A673 (cell line): ENCODE results near the gene MATN1. TPM values are rescaled to one million over a fixed set of nuclear protein-coding genes. Genes with fewer than 3 reads are reported as not detected.

Experiments used
- BruUV-seq: library from RNA; stranded (reverse); fragments of 400-500 nt; replicated peaks from 2 replicates; lab custom pipeline; 2021; lab: Mats Ljungman, UMichigan
- CTCF ChIA-PET: fragments of 300-600 bp; sonication (Branson Sonifier 250); formaldehyde crosslinking; loops from one replicate; lab custom pipeline; 2022; ENCODE audit warnings: antibody characterized with exemption; lab: Charles Lee
- POLR2A ChIA-PET: fragments of 300-600 bp; sonication (Branson Sonifier 250); formaldehyde crosslinking; loops from one replicate; lab custom pipeline; 2022; ENCODE audit warnings: antibody characterized with exemption; ENCODE audit not compliant: low non-redundant PET; lab: Charles Lee
- DNase-seq: peaks from one replicate; pipeline ENCODE4 v3.0.0-alpha.2; 2015; ENCODE audit warnings: low spot score
- H3K27ac ChIP-seq: fragments of 200-600 bp; sonication (generic); 2 replicates; pipeline ENCODE4 v1.5.1; 2016; ENCODE audit warnings: mixed run types, low read depth, mild to moderate bottlenecking, mixed read lengths, antibody characterized with exemption, low read length; ENCODE audit not compliant: poor library complexity, severe bottlenecking
- H3K27me3 ChIP-seq: fragments of 200-600 bp; sonication (generic); replicated peaks from 2 replicates; pipeline ENCODE4 v1.6.1; 2017; ENCODE audit warnings: mixed run types, low read depth, mild to moderate bottlenecking, mixed read lengths, antibody characterized with exemption, low read length; ENCODE audit not compliant: insufficient read depth, poor library complexity
- H3K36me3 ChIP-seq: fragments of 200-600 bp; sonication (generic); 2 replicates; pipeline ENCODE4 v1.6.1; 2016; ENCODE audit warnings: mixed run types, mild to moderate bottlenecking, mixed read lengths, antibody characterized with exemption, low read length; ENCODE audit not compliant: insufficient read depth, poor library complexity, severe bottlenecking
- H3K4me1 ChIP-seq: fragments of 200-600 bp; sonication (generic); 2 replicates; pipeline ENCODE4 v1.6.1; 2017; ENCODE audit warnings: mixed run types, mild to moderate bottlenecking, mixed read lengths, antibody characterized with exemption, low read length; ENCODE audit not compliant: insufficient read depth, poor library complexity, severe bottlenecking
- H3K4me3 ChIP-seq: fragments of 200-600 bp; sonication (generic); 2 replicates; pipeline ENCODE4 v1.5.1; 2016; ENCODE audit warnings: low read depth, mixed run types, mild to moderate bottlenecking, mixed read lengths, low read length; ENCODE audit not compliant: poor library complexity, severe bottlenecking
- H3K9me3 ChIP-seq: fragments of 200-600 bp; sonication (generic); 2 replicates; pipeline ENCODE4 v1.6.1; 2016; ENCODE audit warnings: mixed run types, low read depth, mild to moderate bottlenecking, mixed read lengths, antibody characterized with exemption, low read length; ENCODE audit not compliant: poor library complexity, severe bottlenecking
- EZH2 ChIP-seq: fragments of 200-600 bp; sonication (generic); IDR thresholded peaks from 2 replicates; pipeline ENCODE4 v1.6.1; 2017; ENCODE audit warnings: borderline replicate concordance, low read depth, mild to moderate bottlenecking, mixed read lengths, antibody characterized with exemption, low read length; ENCODE audit not compliant: poor library complexity, severe bottlenecking
- intact Hi-C: fragments of 100-400 bp; cut with micrococcal nuclease; formaldehyde crosslinking; loops from one replicate; pipeline ENCODE4 v1.10.0; 2022; ENCODE audit not compliant: unreplicated experiment
- total RNA-seq: library from RNA; stranded (reverse); gene quantifications from 2 replicates; pipeline ENCODE4 v1.2.3, GENCODE V29; 2021
- TF ChIP-seq, protein P1 (sequence below): fragments of 300-800, 200-600 bp; sonication (generic); conservative IDR thresholded peaks from 2 replicates; pipeline ENCODE4 v1.5.1; 2017; ENCODE audit warnings: low read depth, mild to moderate bottlenecking, antibody characterized with exemption, low read length, moderate library complexity, mixed read lengths

MATN1 gene
- total RNA-seq, 1 experiment from 2014 or later = not detected

DNA sequence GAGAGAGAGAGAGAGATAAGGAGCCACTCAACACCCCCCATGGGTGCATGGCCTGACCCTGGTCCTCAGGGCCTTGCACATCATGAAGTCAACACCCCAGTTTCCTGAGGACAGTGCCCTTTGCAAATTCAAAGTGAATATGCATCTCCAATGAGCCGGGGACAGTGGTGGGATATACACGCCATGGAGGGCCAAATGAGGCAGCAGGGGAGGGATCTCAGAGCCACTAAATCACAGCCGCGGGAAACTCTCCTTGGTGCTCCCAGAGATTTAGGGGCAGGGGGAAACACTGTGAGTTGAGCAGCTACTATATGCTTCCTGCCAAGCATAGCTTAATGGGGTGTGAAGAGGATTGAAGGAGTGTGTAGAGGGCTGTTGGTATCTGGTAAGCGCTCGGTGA is 35.5 kb downstream of the MATN1 start:
- intact Hi-C loops = no loop called here
- Histone ChIP-seq H3K4me1 (no peaks in the 10 kb centered on the region), H3K9me3 (no peaks in the 10 kb centered on the region), H3K27ac (no peak overlapping the region), H3K4me3 (no peak overlapping the region), H3K36me3 (no peaks in the 10 kb centered on the region), H3K27me3 (peaks cover 26% of the 10 kb centered on the region)
- BruUV-seq = no TSS peak
- DNase-seq = no peak
- no peak for TF ChIP-seq EZH2
- TF ChIP-seq, protein P1, sequence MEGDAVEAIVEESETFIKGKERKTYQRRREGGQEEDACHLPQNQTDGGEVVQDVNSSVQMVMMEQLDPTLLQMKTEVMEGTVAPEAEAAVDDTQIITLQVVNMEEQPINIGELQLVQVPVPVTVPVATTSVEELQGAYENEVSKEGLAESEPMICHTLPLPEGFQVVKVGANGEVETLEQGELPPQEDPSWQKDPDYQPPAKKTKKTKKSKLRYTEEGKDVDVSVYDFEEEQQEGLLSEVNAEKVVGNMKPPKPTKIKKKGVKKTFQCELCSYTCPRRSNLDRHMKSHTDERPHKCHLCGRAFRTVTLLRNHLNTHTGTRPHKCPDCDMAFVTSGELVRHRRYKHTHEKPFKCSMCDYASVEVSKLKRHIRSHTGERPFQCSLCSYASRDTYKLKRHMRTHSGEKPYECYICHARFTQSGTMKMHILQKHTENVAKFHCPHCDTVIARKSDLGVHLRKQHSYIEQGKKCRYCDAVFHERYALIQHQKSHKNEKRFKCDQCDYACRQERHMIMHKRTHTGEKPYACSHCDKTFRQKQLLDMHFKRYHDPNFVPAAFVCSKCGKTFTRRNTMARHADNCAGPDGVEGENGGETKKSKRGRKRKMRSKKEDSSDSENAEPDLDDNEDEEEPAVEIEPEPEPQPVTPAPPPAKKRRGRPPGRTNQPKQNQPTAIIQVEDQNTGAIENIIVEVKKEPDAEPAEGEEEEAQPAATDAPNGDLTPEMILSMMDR = no peak
- CTCF ChIA-PET = no interaction called here
- POLR2A ChIA-PET = no interaction called here

DNA sequence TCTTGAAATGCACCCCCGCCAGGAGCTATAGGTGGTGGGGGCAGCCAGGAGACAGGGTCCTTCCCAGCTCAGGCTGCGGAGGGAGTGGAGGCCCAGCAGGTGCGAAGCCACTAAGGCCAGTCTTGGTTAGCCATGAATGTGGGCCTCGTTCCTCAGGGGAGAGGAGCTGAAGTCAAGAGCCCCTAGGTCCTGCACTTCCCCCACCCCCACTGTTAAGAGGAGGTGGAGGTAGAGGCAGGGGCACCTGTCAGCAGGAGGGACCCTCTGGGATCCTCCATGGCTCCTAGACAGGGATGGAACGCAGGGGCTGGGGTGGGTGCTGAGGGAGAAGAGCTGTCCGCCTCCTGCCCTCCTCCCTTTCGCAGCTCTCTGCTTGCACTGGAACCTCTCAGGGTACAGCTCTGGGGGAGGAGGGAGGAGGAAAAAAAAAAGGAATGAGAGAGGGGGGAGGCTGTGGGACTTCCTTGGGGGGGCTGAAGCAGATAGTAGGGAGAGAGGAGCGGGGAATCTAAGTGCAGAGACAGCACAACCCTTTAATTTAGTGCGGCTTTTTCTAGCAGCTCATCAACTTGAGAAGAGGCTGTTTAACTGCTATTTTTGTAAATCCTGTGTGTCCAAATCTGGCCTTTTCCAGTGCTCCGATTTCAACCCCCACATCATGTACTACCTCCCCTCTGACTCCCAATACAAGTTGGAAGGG is 37.0 kb downstream of the MATN1 start:
- no peak for TF ChIP-seq EZH2
- TF ChIP-seq, protein P1 = no peak
- POLR2A ChIA-PET = no interaction called here
- no peaks in the 10 kb centered on the region for H3K9me3 ChIP-seq
- DNase-seq = no peak
- intact Hi-C loops = no loop called here
- BruUV-seq = no TSS peak
- H3K4me1 ChIP-seq = no peaks in the 10 kb centered on the region
- no peak overlapping the region for H3K27ac ChIP-seq
- H3K27me3 ChIP-seq = peaks cover 34% of the 10 kb centered on the region
- H3K4me3 ChIP-seq = no peak overlapping the region
- CTCF ChIA-PET = interaction anchor here (0.7 kb wide), 1 partner anchor 215 kb away, joined by 8 read pairs; no protein-coding TSS in a partner anchor
- no peaks in the 10 kb centered on the region for H3K36me3 ChIP-seq

DNA sequence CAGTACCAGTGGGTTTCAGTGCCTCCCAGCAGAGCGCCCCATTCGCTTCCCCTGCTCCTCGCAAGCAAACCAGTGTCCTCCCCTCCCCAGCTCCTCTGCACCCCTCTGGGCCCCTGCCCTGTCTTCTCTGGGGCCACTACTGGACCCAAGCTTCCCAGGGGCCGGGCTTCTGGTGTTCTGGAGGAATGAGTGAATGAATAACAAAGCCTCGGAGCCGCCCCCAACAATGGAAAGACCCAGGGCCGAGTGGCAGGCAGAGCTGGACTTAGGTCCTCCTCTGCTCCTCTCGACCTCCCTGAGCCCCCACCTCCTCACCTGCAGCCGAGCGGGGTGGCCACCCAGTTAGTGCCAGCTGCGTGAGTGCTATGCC is 37.6 kb downstream of the MATN1 start:
- BruUV-seq = no TSS peak
- Histone ChIP-seq H3K27ac (no peak overlapping the region), H3K27me3 (peaks cover 34% of the 10 kb centered on the region), H3K4me3 (no peak overlapping the region), H3K9me3 (no peaks in the 10 kb centered on the region), H3K4me1 (no peaks in the 10 kb centered on the region), H3K36me3 (no peaks in the 10 kb centered on the region)
- DNase-seq = no peak
- TF ChIP-seq, protein P1 = no peak
- no peak for TF ChIP-seq EZH2
- CTCF ChIA-PET = no interaction called here
- intact Hi-C loops = no loop called here
- POLR2A ChIA-PET = no interaction called here
